ENCODE measurements around the gene SLC19A1. TPM values are rescaled to one million over a fixed set of nuclear protein-coding genes. Genes with fewer than 3 reads are reported as not detected.

Gene SLC19A1
- total RNA-seq, 2 experiments from 2014 or later = 34.3 to 38.4 TPM

DNA sequence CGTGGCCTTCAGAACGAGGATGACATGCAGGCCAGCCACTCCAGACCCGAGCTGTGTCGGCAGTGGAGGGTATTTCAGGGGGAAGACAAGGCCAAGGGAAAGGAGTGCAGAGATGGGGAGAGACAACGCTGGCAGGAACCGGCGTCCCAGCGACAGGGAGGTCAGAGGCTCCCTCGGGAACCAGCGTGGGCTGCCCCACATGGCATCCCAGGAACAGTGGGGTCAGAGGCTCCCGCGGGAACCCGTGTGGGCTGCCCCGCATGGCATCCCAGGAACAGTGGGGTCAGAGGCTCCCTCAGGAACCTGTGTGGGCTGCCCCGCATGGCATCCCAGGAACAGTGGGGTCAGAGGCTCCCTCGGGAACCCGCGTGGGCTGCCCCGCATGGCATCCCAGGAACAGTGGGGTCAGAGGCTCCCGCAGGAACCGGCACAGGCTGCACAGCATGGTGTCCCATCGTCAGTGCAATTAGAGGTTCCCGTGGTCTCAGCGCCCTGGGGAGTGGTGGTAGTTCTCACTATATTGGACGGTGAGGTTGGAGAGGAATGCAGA, 43.0 kb downstream of the SLC19A1 start:
- DNase-seq = no peak

DNA sequence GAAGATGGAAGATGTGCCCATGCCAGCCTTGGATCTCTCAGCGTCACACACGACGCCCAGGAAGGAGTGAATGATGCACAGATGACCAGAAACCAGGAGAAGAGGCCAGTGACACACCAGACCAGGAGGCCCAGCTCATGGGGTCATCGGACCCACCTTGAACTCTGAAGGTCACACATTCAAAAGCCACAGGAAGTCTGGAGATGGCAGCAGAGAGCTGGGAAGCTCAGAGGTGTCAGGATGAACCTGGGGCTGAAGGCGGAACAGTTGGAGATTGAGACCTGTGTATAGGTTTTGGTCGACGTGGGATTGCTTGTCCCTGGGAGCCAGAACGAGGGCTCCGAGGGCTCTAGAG, 43.6 kb downstream of the SLC19A1 start:
- H3K4me1 Mint-ChIP-seq = peaks cover 4% of the 10 kb centered on the region
- no peak overlapping the region for H3K4me3 Mint-ChIP-seq
- peaks cover 7% of the 10 kb centered on the region for H3K9me3 Mint-ChIP-seq
- no peak for DNase-seq
- no peak for ATAC-seq (ENCODE audit: low read depth)
- H3K36me3 Mint-ChIP-seq = peaks cover 7% of the 10 kb centered on the region
- POLR2A ChIA-PET = no interaction called here
- H3K27me3 Mint-ChIP-seq = no peaks in the 10 kb centered on the region
- no peak overlapping the region for H3K27ac Mint-ChIP-seq

More for the DNA sequence above, 43.0 kb downstream of the SLC19A1 start:
- no peak for ATAC-seq (ENCODE audit: low read depth)
- H3K4me1 Mint-ChIP-seq = peaks cover 4% of the 10 kb centered on the region
- H3K36me3 Mint-ChIP-seq = peaks cover 7% of the 10 kb centered on the region
- H3K27me3 Mint-ChIP-seq = no peaks in the 10 kb centered on the region
- POLR2A ChIA-PET = no interaction called here
- no peak overlapping the region for H3K27ac Mint-ChIP-seq
- H3K4me3 Mint-ChIP-seq = no peak overlapping the region
- H3K9me3 Mint-ChIP-seq = peaks cover 7% of the 10 kb centered on the region

DNA sequence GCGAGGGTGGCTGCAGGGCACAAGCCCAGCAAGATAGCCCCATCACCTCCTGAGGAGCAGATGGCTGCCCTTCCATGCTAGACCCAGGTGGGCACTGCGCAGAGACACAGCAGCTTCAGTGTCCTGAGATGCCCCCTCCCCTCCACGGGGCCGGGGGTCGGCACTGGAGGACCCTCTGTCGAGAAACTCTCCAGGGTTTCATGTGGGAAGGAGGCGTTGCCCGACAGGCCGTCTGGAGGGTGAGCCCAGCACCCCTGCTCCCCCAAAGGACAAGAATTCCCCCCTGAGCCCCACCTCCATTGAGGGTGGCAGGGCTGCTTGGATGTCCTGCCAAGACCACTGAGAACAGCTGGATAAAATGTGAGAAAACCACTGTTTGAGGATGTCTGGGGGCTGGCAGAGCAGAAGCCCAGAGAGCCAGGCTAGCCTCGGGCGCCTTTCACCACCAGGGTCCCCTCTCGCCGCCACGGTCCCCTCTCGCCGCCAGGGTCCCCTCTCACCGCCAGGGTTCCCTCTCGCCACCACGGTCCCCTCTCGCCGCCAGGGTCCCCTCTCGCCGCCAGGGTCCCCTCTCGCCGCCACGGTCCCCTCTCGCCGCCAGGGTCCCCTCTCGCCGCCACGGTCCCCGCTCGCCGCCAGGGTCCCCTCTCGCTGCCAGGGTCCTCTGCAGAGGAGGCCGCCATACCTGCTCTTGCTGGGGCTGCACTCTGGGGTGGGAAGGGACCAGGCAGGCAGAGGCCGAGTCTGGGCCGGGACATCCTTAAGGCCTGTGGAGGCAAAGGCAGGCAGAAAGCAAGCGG, 44.2 kb downstream of the SLC19A1 start:
- H3K4me1 Mint-ChIP-seq = peaks cover 4% of the 10 kb centered on the region
- H3K4me3 Mint-ChIP-seq = no peak overlapping the region
- ATAC-seq (ENCODE audit: low read depth) (no peak), DNase-seq (no peak)
- no peaks in the 10 kb centered on the region for H3K27me3 Mint-ChIP-seq
- H3K36me3 Mint-ChIP-seq = peaks cover 7% of the 10 kb centered on the region
- H3K9me3 Mint-ChIP-seq = peaks cover 7% of the 10 kb centered on the region
- POLR2A ChIA-PET = no interaction called here
- no peak overlapping the region for H3K27ac Mint-ChIP-seq

GRCh38 chr21:45496968-45497845, 45.0 kb downstream of the SLC19A1 start:
- Mint-ChIP-seq H3K4me3 (no peak overlapping the region), H3K9me3 (peaks cover 6% of the 10 kb centered on the region), H3K27ac (no peak overlapping the region), H3K36me3 (peaks cover 7% of the 10 kb centered on the region), H3K4me1 (peaks cover 4% of the 10 kb centered on the region), H3K27me3 (no peaks in the 10 kb centered on the region)
- POLR2A ChIA-PET = no interaction called here
- ATAC-seq (ENCODE audit: low read depth) (no peak), DNase-seq (no peak)

GRCh38 chr21:45496151-45496967, 45.9 kb downstream of the SLC19A1 start:
- H3K27me3 Mint-ChIP-seq = no peaks in the 10 kb centered on the region
- DNase-seq (no peak), ATAC-seq (ENCODE audit: low read depth) (no peak)
- peaks cover 6% of the 10 kb centered on the region for H3K9me3 Mint-ChIP-seq
- no peak overlapping the region for H3K27ac Mint-ChIP-seq
- peaks cover 4% of the 10 kb centered on the region for H3K4me1 Mint-ChIP-seq
- POLR2A ChIA-PET = no interaction called here
- H3K4me3 Mint-ChIP-seq = no peak overlapping the region
- H3K36me3 Mint-ChIP-seq = peaks cover 7% of the 10 kb centered on the region

GRCh38 chr21:45494851-45495680, 47.2 kb downstream of the SLC19A1 start:
- no peaks in the 10 kb centered on the region for H3K27me3 Mint-ChIP-seq
- POLR2A ChIA-PET = no interaction called here
- DNase-seq = no peak
- no peak overlapping the region for H3K27ac Mint-ChIP-seq
- H3K4me3 Mint-ChIP-seq = no peak overlapping the region
- peaks cover 6% of the 10 kb centered on the region for H3K9me3 Mint-ChIP-seq
- H3K36me3 Mint-ChIP-seq = peaks cover 6% of the 10 kb centered on the region
- peaks cover 4% of the 10 kb centered on the region for H3K4me1 Mint-ChIP-seq
- ATAC-seq (ENCODE audit: low read depth) = no peak

GRCh38 chr21:45494135-45494850, 47.9 kb downstream of the SLC19A1 start:
- Mint-ChIP-seq H3K27me3 (no peaks in the 10 kb centered on the region), H3K4me3 (no peak overlapping the region), H3K27ac (no peak overlapping the region), H3K4me1 (no peaks in the 10 kb centered on the region), H3K9me3 (no peaks in the 10 kb centered on the region), H3K36me3 (no peaks in the 10 kb centered on the region)
- no peak for ATAC-seq (ENCODE audit: low read depth)
- DNase-seq = no peak
- POLR2A ChIA-PET = no interaction called here

DNA sequence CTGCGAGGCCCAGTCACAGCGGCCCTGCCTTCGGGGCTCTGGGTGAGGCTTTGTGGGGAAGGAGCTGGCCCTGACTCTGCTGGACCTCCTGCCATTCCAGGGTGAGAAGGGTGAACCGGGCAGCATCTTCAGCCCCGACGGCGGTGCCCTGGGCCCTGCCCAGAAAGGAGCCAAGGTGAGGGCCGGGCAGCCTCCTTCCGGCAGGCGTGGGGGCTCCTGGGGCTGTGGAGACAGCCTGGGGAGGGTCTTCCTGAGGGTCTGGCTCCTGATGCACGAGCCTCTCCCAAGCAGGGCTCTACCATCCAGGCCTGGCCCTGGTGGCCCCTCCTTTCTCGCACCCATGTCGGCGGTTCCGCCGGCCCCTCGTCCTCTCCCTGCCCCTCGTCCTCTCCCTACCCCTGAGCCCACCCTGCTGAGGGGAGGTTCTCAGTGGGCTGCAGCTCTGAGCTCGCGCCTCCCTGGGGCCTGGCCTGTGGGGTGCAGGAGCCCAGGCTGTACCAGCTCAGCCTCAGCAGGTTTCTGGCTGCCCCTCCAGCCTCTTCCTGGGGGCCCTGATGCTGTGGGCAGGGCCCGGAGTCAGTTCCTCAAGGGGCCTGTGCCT, 48.7 kb downstream of the SLC19A1 start:
- Mint-ChIP-seq H3K4me3 (no peak overlapping the region), H3K27me3 (no peaks in the 10 kb centered on the region), H3K36me3 (no peaks in the 10 kb centered on the region), H3K9me3 (no peaks in the 10 kb centered on the region), H3K27ac (no peak overlapping the region), H3K4me1 (no peaks in the 10 kb centered on the region)
- no peak for ATAC-seq (ENCODE audit: low read depth)
- POLR2A ChIA-PET = no interaction called here
- no peak for DNase-seq

- no peaks in the 10 kb centered on the region for H3K9me3 Mint-ChIP-seq
- POLR2A ChIA-PET = interaction anchor here (1.2 kb wide), 1 partner anchor 10 kb away, joined by 5 read pairs; no protein-coding TSS in a partner anchor
- H3K36me3 Mint-ChIP-seq = no peaks in the 10 kb centered on the region
- H3K4me3 Mint-ChIP-seq = no peak overlapping the region
- DNase-seq (no peak), ATAC-seq (ENCODE audit: low read depth) (no peak)
- H3K4me1 Mint-ChIP-seq = no peaks in the 10 kb centered on the region
- no peaks in the 10 kb centered on the region for H3K27me3 Mint-ChIP-seq
- H3K27ac Mint-ChIP-seq = no peak overlapping the region
Measured at GRCh38 chr21:45492765-45493164, 49.5 kb downstream of the SLC19A1 start.

GRCh38 chr21:45491623-45492022, 50.6 kb downstream of the SLC19A1 start:
- H3K27ac Mint-ChIP-seq = no peak overlapping the region
- no peak overlapping the region for H3K4me3 Mint-ChIP-seq
- no peaks in the 10 kb centered on the region for H3K4me1 Mint-ChIP-seq
- no peaks in the 10 kb centered on the region for H3K9me3 Mint-ChIP-seq
- POLR2A ChIA-PET = interaction anchor here (1.0 to 1.2 kb wide), 2 partner anchors 9 to 13 kb away, joined by 4 to 5 read pairs; no protein-coding TSS in a partner anchor
- ATAC-seq (ENCODE audit: low read depth) (no peak), DNase-seq (no peak)
- H3K27me3 Mint-ChIP-seq = no peaks in the 10 kb centered on the region
- H3K36me3 Mint-ChIP-seq = no peaks in the 10 kb centered on the region

- Mint-ChIP-seq H3K4me3 (no peak overlapping the region), H3K4me1 (no peaks in the 10 kb centered on the region), H3K27me3 (no peaks in the 10 kb centered on the region), H3K36me3 (no peaks in the 10 kb centered on the region), H3K27ac (no peak overlapping the region), H3K9me3 (no peaks in the 10 kb centered on the region)
- DNase-seq (no peak), ATAC-seq (ENCODE audit: low read depth) (no peak)
- POLR2A ChIA-PET = no interaction called here
Measured at GRCh38 chr21:45491056-45491455, 51.2 kb downstream of the SLC19A1 start.

Data from activated naive CD8-positive, alpha-beta T cell treated with anti-CD3 and anti-CD28 coated beads, Interleukin-2, amount 10 ng/mL, durations not matched to agents 7 days and 5 days (primary cell).